GM21723 (cell line): Measurements from ENCODE around the gene RND3.
A peak's percentile ranks its signal among the peaks of the same experiment; 100 is the strongest.

Experiments used
- ATAC-seq: cut with Tn5 transposase; IDR thresholded peaks from one replicate; pipeline ENCODE4 v1.9.1; 2021; ENCODE audit warnings: mild to moderate bottlenecking, moderate library complexity; ENCODE audit not compliant: unreplicated experiment

Gene RND3, protein sequence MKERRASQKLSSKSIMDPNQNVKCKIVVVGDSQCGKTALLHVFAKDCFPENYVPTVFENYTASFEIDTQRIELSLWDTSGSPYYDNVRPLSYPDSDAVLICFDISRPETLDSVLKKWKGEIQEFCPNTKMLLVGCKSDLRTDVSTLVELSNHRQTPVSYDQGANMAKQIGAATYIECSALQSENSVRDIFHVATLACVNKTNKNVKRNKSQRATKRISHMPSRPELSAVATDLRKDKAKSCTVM

DNA sequence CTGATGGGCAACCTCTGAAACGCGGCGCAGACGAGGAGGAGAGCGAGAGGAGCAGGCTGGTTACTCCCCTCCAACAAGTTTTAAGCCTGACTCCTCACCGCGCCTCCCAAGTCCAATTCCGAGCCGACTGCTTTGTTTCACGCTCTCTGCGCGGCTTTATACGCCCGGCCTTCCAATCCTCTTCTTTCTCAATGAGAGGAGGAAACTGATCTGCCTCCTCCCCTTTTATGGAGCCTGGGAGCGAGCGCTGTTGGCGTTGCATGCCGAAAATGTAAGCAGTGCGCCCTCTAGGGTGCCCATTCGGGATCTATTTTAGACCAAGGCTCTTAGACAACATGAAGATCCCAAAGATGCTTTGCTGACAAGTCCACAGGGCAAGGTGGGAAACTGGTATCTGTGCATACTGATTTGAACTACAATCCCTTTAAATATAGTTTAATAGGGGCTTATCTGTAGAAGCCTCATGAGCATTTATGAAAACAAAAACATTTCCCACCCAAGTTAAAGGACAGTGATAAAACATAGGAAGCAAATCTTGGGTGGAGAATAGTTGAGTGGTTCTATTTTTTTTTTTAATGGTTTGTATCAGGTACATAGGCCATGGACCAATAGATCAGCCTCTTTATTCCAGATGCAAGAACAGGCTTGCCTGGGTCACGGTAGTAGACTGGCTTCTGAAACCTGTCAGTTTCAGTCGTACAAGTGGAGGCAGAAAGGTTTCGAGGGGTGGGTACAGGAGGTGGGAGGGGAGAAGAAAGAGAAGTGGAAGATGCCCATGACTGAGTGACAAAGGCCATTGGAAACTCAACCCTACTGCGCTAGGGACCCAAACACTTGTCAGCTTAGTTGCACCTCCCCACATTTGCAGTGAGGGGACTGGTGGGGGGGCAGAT is at the start of gene RND3:
Gene RND3, minus strand, starts transcription at position 131 of the 893 bp plus-strand sequence. CDS start 250 bp downstream, outside the sequence.
- ATAC-seq: peak; percentile 84

DNA sequence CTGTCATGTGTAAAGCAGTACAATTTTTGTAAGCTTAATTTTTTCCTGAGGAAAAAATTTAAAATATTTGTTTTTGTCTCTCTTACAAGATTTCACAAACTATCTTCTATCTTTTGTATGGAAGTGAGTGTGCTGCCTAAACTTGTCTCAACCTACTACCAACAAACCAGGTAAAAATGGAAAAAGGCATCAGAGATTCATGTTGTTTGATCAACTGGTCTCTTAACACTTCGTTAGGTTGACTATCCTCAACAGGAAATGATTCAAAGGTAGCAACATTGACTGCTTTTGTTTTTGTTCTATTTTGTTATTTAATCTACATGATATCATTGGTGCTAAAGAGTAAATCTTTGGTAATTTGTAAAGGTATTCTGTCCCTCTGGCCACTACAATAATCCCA is 47.7 kb upstream of the RND3 start:
- no peak for ATAC-seq

DNA sequence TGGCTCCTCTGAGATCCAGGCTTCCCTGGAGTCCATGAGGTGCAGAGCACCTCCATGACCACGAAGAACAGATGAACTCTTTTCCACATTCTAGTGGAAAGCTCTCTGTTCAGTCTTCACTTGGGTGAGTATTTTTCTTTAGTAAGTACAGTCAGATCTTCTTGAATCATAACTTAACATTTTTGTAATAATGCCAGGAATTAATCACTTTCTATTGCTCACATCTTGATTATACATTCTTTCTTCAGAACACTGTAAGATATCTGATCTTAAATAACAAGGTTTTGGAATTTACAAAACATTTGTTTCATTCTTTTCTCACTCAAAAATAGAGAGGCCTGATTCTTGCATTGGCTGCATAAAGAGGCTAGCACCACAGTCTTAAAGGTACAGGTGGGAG is 45.4 kb upstream of the RND3 start:
- no peak for ATAC-seq

DNA sequence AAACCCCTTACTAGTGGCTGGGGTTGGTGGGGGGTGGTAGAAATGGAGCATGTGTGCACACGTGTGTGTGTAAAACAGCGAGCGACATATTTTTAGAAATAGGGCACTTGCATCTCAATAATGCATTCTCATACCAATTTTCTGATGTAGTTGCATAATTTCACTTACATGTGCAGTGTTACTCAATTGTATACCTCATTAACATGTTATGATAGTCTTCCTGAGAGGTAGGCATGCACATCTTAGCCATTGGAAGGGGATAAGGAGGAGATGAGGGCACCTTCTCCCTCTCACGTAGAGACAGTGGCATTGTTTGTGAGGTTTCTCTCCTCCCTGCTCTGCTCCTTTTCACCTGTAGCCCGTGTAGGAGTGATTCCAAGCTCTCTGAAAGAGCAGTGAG is 44.6 kb upstream of the RND3 start:
- no peak for ATAC-seq

DNA sequence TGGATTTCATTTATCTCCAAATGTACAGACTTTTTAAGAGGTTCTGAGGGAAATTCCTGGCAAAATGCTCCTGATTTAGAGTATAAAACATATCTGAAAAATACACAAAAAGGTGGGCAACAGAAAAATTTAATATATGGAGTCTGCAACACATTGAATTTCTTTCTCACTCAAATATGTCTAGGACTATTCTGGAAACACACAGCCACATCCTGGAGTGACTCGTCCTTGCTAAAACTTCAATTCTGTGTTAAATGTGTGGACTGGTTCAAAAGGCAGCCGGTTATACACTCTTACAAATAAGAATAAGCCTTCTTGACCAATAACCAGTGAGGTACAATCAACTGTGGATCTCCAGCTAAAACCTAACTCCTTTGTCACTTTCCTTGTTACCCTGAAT is 44.1 kb upstream of the RND3 start:
- ATAC-seq: no peak

DNA sequence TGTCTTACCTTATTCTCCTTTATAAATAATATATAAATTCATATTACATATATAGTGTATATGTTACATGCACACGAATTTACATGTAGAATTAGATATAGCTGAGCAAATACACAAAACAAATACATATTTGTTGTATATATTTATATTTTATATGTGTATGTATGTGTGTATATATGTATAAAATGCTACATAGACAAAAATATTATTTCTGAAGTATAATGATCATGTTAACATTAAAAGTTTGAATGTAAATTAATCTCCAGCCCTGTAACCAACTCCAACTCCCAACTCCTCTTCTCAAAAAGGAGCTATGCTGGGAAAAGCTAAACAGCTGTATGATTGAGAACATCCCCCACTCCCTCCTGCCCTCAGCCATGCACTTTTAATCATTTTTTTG is 42.7 kb upstream of the RND3 start:
- no peak for ATAC-seq

DNA sequence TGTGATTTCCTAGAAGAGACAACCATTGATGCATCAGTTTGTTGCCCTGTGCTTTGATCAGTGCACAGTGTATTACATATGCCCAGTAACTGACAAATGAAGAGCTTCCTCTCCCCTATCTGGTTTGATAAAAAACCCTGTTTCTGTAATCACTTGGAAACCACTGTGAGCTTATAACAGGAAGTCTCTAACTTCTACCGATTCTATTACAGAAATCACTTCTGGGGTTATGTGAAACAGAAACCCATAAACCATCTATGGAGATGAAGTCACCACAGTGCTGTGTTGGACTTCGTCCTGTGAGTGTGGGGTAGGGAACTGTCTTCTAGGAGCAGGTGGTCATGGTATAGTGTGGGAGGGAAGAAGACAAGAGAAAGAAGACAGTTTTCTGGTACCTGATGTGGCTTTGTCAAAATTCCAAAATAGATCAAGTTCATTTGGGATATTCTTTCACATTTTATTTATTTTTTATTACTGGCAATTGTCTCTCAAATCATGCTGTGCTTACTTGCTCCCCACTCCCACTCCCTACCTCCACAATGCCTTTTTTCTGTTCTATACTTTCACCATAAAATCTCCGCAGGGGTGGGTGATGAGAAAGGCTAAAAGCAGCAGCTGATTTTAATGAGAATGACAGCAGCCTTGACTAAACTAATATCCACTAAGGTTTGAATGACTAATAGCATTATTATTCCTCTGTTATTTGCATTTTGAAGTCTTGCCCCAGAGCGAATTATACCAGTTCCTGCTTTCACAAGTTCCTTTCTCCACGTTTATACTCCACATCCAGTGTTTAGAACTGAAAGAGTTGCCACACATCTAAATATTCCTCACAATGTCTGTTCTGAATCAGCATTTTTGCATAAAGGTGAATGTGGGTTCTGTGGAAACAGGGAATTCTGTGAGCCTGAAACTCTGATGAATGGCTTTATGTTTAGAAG is 41.7 kb upstream of the RND3 start:
- ATAC-seq: peak; percentile 80

DNA sequence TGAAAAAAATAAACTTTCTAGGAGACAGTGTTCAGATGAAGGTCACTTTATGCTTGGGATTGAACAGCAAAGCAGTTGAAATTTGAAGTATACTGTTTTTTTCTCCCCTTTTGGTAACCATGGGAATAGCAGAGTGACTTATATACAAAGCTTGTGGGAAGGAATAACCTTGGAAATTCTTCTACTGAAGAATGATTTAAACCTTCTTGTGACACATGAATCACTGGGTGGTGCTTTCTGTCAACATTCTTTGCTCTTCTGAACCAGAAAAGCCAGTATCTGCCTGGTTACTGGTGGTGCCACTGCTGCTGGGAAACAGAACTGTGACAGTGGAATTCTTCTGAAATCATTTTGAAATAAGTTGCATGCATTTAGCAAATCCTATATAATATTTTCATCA is 39.4 kb upstream of the RND3 start:
- ATAC-seq: no peak

DNA sequence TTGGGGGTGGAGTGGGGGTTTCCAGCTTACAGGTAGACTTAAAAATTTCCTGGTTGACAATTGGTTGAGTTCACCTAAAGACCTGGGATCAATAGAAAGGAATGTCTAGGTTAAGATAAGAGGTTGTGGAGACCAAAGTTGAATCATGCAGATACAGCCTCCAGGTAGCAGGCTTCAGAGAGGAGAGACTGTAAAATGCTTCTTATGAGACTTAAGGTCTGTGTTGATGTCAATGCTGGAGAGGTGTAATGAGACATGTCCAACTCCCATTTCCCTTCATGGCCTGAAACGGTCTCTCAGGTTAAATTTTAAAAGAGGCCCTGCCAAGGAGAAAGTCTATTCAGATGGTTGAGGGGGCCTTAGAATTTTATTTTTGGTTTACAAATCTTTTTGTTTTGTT is 38.5 kb upstream of the RND3 start:
- no peak for ATAC-seq

DNA sequence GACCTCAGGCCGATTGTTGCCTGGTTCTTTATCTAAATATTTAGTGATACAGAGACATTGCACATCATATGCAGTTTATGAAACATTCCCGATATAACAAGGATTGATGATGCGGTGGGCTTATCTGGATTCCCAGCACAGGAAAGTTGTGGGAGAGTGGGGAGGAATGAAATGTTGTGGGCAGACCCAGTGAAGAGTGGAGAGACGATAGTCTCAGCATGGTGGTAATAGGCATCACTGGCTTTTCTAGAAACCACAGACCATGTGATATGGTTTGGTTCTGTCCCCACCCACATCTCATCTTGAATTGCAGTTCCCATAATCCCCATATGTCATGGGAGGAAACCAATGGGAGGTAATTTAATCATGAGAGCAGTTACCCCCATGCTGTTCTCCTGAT is 34.8 kb upstream of the RND3 start:
- no peak for ATAC-seq

DNA sequence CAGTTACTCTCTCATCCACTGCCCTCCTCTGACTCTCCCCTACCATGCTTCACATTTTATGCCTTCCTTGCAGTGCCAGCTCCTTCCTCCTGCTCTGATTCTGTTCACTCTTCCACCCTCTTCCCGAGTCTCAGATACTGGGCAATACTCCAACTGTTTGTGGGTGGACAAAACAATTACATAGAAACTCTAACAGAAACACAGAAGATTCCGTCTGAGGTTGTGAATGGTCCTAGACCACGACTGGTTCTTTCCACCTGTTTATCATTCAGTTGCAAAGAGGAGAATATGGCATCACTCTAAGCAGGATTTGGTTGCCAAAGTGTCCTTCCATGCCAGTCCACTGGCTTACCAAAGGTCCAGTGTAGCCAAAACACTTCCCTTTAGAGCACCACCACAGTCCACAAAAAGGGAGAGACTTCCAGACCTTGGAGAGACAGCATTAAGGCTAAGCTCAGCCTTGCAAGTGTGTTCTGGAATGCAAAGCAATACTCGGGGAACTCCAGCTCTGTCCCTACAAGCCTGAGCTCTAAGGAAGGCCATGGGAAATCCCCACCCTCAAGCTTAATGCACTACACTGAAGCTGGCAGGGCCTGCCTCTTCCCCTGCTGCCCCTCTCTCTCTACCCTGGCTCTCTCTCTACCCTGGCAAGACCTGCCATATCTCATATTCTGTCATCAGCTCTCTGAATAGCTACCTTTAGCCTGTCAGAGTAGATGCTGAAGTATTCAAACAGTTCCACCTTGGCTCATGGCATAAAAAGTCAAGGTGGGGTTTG is 33.6 kb upstream of the RND3 start:
- no peak for ATAC-seq

DNA sequence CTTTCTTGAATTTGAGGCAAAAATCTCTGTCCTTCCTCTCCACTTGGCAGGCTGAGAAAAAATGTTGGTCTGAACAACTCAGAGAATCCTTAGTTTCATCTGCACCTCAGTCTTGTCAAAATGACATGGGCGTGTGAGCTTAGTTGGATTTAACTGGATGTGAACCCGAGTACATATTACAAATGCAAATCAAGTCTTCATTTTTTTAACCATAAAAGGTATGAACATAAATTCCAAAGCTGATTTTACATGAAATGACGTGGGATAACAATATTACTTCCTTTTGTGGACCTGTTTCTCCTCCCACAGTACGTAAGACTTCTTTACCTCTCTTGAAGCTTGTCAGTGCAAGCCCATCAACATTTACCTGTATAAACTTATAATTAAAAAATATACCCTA is 32.6 kb upstream of the RND3 start:
- ATAC-seq: no peak

DNA sequence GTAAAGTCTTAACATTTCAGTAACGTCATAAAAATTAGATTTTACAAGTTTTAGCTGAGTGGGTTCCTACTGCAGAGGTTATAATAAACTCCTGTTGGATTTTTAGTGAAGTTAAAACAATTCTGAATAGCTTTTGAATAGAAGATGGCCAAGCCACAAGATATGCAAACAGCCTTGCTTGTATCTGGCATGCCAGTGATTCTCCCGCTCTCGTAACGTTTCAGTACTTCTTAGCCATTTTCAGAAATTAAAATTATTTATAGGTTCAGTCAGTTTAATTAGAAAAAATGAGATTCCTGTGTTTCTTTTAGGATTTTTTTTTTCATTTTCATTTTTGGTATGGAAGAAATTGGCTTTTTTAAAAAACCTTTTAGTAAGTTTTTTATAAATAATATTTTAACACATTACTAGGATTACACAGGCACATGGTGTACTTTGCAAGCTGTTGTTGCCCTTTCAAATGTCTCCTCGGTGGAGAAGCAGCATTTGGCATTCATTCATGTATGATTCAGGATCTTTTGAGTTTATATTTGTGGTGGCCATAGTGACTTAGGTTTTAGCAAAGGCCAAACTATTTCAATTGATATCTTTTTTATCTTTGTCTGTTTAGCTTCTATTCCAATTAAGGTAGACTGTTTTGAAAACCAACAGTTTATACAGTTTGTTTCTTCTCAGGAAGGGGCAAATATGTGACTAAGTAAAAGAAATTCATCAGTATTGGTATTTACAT is 30.6 kb upstream of the RND3 start:
- ATAC-seq: no peak

DNA sequence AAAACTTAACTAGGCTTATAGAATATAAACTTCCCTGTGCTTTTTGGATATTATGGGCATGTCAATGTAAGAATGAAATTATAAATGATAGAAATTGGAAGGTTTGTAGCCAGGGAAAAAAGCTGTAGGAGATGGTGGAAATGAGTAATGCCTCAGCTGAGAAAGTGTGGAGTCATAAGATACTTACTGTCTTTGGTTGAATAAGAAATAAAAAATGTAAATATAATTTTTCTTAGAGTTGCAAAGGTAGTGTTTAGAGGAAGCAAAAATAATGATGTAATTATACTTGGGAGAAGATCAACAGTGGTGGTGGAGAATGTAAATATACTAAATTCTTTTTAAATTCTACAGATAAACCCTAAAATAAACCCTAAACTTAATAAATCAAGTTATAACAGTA is 26.2 kb upstream of the RND3 start:
- ATAC-seq: no peak

DNA sequence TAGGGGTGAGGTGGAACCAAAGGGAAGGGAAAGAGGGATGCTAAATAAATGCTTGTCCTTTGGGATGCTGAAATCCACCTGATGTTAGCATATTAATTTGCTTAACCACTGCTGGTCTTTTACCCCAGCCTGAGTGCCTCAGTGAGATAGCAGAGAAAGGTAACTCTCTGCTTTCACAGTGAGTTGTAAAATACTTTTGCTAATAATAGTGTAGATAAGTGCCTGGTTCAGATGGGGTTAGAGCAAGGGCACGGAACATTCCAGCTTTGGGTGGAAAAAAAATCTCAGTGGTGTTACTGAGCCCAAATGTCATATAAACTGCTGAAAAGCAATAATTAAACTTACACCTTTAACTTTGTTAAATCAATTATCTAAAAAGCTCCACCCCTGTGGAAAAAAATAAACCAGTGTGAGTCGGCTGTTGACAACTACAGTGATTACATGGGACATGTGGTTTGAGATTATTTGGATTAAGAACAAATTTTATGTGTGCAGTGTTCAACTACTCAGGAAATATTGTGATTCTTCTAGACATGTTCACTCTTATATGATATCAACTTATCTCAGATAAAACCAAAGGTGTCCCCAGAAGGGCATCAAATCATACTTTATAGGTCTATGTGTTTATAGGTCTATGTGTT is 21.1 kb upstream of the RND3 start:
- ATAC-seq: no peak

DNA sequence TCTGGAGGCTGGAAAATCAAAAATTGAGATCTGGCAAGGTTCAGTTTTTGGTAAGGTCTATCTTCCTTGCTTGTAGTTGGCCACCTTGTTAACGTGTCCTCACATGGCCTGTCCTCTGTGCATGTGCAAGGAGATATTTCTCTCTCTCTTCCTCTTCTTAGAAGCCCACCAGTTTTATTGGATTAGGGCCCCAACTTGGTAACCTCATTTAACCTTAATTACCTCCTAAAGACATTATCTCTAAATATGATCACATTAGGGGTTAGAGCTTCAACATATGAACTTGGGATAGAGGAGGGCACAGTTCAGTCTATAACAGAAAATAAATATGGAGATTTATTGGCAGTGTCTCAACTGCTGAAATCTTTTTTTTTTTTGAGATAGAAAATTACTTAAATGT is 19.6 kb upstream of the RND3 start:
- no peak for ATAC-seq

DNA sequence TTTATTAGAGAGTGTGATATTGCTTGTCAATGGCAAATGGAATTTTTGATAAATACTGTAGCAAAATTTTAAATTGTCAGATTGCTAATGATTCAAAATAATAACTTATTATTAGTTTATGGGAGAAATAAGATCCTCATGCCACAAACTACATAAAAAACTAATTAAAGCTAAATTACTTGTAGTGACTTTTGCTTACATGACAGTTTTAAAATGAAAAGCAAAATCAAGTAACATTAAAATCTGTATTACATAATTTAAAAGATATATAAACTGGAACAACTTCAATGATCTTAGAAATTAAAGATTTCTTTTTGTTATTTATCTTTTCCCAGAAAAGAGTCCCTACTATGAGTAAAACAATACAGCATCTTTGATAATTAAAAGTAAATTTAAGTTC is 17.7 kb upstream of the RND3 start:
- no peak for ATAC-seq

DNA sequence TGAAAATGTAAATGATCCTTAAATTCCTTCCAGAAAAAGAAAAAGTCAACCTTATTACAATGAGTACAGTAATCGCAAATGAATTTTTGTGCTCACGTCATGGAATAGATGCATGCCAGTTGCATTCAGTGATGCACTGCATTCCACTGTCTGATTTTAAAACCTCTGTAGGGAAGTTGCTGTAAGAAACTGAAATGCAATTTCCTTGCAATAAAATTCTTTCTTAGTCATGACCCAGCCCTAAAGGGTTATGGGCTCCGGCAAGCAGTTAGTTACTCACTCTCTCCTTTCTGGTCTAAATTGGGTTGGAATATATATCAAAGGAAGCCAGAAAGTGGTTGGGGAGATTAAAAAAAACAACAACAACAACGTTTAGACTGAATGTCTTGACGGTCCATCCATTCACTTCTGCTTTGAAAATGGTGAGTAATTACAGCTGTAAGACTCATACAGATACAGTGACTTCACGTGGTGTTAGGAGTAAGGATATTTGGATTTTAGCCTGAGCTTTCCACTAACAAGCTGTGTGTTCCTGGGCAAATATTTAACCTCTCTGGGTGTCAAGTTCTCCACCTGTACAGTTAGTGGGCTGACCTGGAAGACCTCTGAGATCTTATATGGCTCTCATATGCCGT is 8.6 kb upstream of the RND3 start:
- ATAC-seq: no peak

DNA sequence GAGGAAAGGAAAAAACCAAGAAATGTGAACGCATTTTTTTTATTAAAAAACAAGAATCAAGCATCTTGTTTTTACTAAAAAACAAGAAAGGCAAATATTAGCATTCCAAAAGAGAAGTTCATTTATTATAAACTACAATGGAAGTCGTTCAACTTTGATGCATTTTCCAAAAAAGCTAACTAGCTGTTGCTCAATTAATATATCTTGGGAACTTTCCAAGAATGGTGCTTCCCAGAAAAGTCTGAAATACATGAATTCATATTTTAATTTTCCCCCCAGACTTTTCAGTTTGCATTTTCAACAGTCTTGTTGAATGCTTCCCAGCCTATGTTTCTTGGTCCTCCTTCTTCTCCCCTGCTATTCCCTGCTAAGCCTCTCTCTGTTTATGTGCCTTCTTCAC is 7.5 kb upstream of the RND3 start:
- no peak for ATAC-seq
